H1 (cell line): ENCODE measurements around the gene ZNF148.

Experiments used
- CTCF ChIP-seq, 3 experiments: IDR thresholded peaks; 1 replicate in 2 of 3; 2 replicates in 1 of 3; pipeline versions ENCODE4 v1.5.1 to v1.6.1; 2011; ENCODE audit warnings: low read length in 3 of 3, mild to moderate bottlenecking in 3 of 3, inconsistent platforms in 2 of 3, low read depth in 1 of 3, moderate library complexity in 1 of 3; ENCODE audit not compliant: insufficient read depth in 1 of 3; ENCODE audit errors: control extremely low read depth in 1 of 3
- MAFK ChIP-seq: IDR thresholded peaks from 2 replicates; pipeline ENCODE4 v1.6.1; 2012; ENCODE audit warnings: low read depth, mild to moderate bottlenecking, improper control_type of control experiment, low read length
- POLR2A ChIP-seq, 2 experiments: IDR thresholded peaks; 1 replicate in 1 of 2; 2 replicates in 1 of 2; pipeline ENCODE4 v1.6.1; 2011; ENCODE audit warnings: low read depth in 2 of 2, low read length in 2 of 2, mild to moderate bottlenecking in 2 of 2; ENCODE audit errors: control extremely low read depth in 1 of 2
- RXRA ChIP-seq: IDR thresholded peaks from 2 replicates; pipeline ENCODE4 v1.6.1; 2011; ENCODE audit warnings: low read depth, mild to moderate bottlenecking, low read length, moderate library complexity; ENCODE audit not compliant: insufficient read depth
- SP1 ChIP-seq: IDR thresholded peaks from 2 replicates; pipeline ENCODE4 v1.6.1; 2011; ENCODE audit warnings: low read depth, low read length

- TF ChIP-seq CTCF (IDR thresholded peaks at IDR 0.05; ENCODE audit: control extremely low read depth in 1 of 3, insufficient read depth in 1 of 3, low read depth in 1 of 3, low read length in 3 of 3) (no peak), POLR2A (IDR thresholded peaks at IDR 0.05; ENCODE audit: control extremely low read depth in 1 of 2, low read depth in 2 of 2, low read length in 2 of 2) (no peak), MAFK (no peak), SP1 (no peak), RXRA (no peak)
These were observed 65.6 kb downstream of the ZNF148 start for GRCh38 chr3:125309476-125309875.
